Left renal pelvis (tissue), 4 donors: Measurements from ENCODE around the gene RTP5. TPM values are rescaled to one million over a fixed set of nuclear protein-coding genes. Genes with fewer than 3 reads are reported as not detected.

Source experiments
- DNase-seq, 4 donors: peaks; one replicate each; pipeline ENCODE4 v3.0.0-alpha.2; 2013; ENCODE audit warnings: low read depth in 4 of 4, low spot score in 3 of 4
- polyA plus RNA-seq, 4 donors: library from polyadenylated mRNA; unstranded; fragments of 120-200 nt; gene quantifications; one replicate each; pipeline ENCODE4 v1.2.1, GENCODE V29; 2013; ENCODE audit not compliant: insufficient read length in 4 of 4

Gene RTP5
- polyA plus RNA-seq, 4 donors: not detected

GRCh38 chr2:241843321-241844065, 26.0 kb upstream of the RTP5 start:
- no peak for DNase-seq

- DNase-seq: peak in 1 of 4 donors; percentile 56
Observed at GRCh38 chr2:241844066-241844728, 25.3 kb upstream of the RTP5 start.

GRCh38 chr2:241844831-241845578, 24.5 kb upstream of the RTP5 start:
- no peak for DNase-seq

GRCh38 chr2:241846406-241846805, 23.1 kb upstream of the RTP5 start:
- no peak for DNase-seq

- DNase-seq: no peak
Observed at GRCh38 chr2:241848761-241849615, 20.5 kb upstream of the RTP5 start.

GRCh38 chr2:241849616-241850543, 19.6 kb upstream of the RTP5 start:
- no peak for DNase-seq

- no peak for DNase-seq
Observed at GRCh38 chr2:241850544-241851324, 18.8 kb upstream of the RTP5 start.

GRCh38 chr2:241851325-241852115, 18.0 kb upstream of the RTP5 start:
- DNase-seq: no peak

- no peak for DNase-seq
Observed at GRCh38 chr2:241852116-241852980, 17.2 kb upstream of the RTP5 start.

GRCh38 chr2:241852981-241853631, 16.4 kb upstream of the RTP5 start:
- no peak for DNase-seq

GRCh38 chr2:241853651-241854341, 15.7 kb upstream of the RTP5 start:
- no peak for DNase-seq

GRCh38 chr2:241854342-241855244, 14.9 kb upstream of the RTP5 start:
- DNase-seq: no peak

- DNase-seq: no peak
Observed at GRCh38 chr2:241855245-241855887, 14.2 kb upstream of the RTP5 start.

GRCh38 chr2:241855888-241856422, 13.6 kb upstream of the RTP5 start:
- no peak for DNase-seq
